HAP-1 (cell line): ENCODE results near the gene MYO1F.
"Not testable (repeated sequence)": the region's sequence is repeated elsewhere in the genome, so short reads cannot be mapped to it uniquely, and the experiment has no call there.

Source experiments
- DNase-seq, 2 experiments: peaks; one replicate each; pipeline ENCODE4 v3.0.0-alpha.2; 2016 to 2020; ENCODE audit warnings: low spot score in 2 of 2
- H3K27me3 ChIP-seq: fragments of 250-450 bp; sonication (Bioruptor Pico); 2 replicates; pipeline ENCODE4 v1.5.1; 2020; ENCODE audit warnings: low read depth, mild to moderate bottlenecking, moderate library complexity
- H3K36me3 ChIP-seq: fragments of 250-450 bp; sonication (Bioruptor Pico); replicated peaks from 2 replicates; pipeline ENCODE4 v1.5.1; 2020; ENCODE audit warnings: mild to moderate bottlenecking
- H3K4me1 ChIP-seq: fragments of 250-450 bp; sonication (Bioruptor Pico); 2 replicates; pipeline ENCODE4 v1.5.1; 2020; ENCODE audit warnings: mild to moderate bottlenecking
- H3K4me3 ChIP-seq: fragments of 250-450 bp; sonication (Bioruptor Pico); 2 replicates; pipeline ENCODE4 v1.5.1; 2020; ENCODE audit warnings: mild to moderate bottlenecking, moderate library complexity
- H3K9me3 ChIP-seq: fragments of 250-450 bp; sonication (Bioruptor Pico); 2 replicates; pipeline ENCODE4 v1.5.1; 2020; ENCODE audit warnings: mild to moderate bottlenecking, moderate library complexity
- in situ Hi-C: fragments of 300-500 bp; cut with MboI; formaldehyde crosslinking; loops from 3 replicates; pipeline ENCODE4 v1.14.3; 2020; ENCODE audit warnings: low sequenced_read_pairs, inconsistent platforms, mixed read lengths

Gene MYO1F

GRCh38 chr19:8585894-8586750 is 8.9 kb upstream of the MYO1F start:
- peak in 1 of 2 experiments; percentile 86 for DNase-seq
- no peaks in the 10 kb centered on the region for H3K36me3 ChIP-seq
- H3K27me3 ChIP-seq, result peaks cover 8% of the 10 kb centered on the region; the same call in 1 of the 2 replicates
- no peak overlapping the region for H3K4me3 ChIP-seq
- H3K4me1 ChIP-seq, result peaks cover 3% of the 10 kb centered on the region; the same call in 1 of the 2 replicates
- in situ Hi-C loops, result no loop called here
- 0 out of 2 replicates have a peak, but pooled peaks cover 1% of the 10 kb centered on the region for H3K9me3 ChIP-seq

- Histone ChIP-seq H3K4me3 (no peak overlapping the region), H3K36me3 (no peaks in the 10 kb centered on the region), H3K4me1 (peaks cover 3% of the 10 kb centered on the region; the same call in 1 of the 2 replicates), H3K27me3 (peaks cover 8% of the 10 kb centered on the region; the same call in 1 of the 2 replicates), H3K9me3 (0 out of 2 replicates have a peak, but pooled peaks cover 2% of the 10 kb centered on the region)
- in situ Hi-C loops, result no loop called here
- no peak for DNase-seq
Measured at GRCh38 chr19:8584965-8585893, 8.0 kb upstream of the MYO1F start.

- DNase-seq, result peak; percentile 63 to 92
- Histone ChIP-seq H3K36me3 (no peaks in the 10 kb centered on the region), H3K4me3 (no peak overlapping the region), H3K4me1 (peaks cover 3% of the 10 kb centered on the region; the same call in 1 of the 2 replicates), H3K9me3 (0 out of 2 replicates have a peak, but pooled peaks cover 2% of the 10 kb centered on the region), H3K27me3 (peaks cover 20% of the 10 kb centered on the region)
- in situ Hi-C loops, result no loop called here
Measured at GRCh38 chr19:8580710-8581281, 3.6 kb upstream of the MYO1F start.

GRCh38 chr19:8578642-8579265 is 1.5 kb upstream of the MYO1F start:
- Histone ChIP-seq H3K9me3 (0 out of 2 replicates have a peak, but pooled peaks cover 2% of the 10 kb centered on the region), H3K36me3 (no peaks in the 10 kb centered on the region), H3K4me1 (peaks cover 3% of the 10 kb centered on the region; the same call in 1 of the 2 replicates), H3K4me3 (no peak overlapping the region), H3K27me3 (peaks cover 20% of the 10 kb centered on the region)
- peak; percentile 26 to 87 for DNase-seq
- in situ Hi-C loops, result no loop called here

- Histone ChIP-seq H3K27me3 (peaks cover 20% of the 10 kb centered on the region), H3K36me3 (no peaks in the 10 kb centered on the region), H3K9me3 (0 out of 2 replicates have a peak, but pooled peaks cover 2% of the 10 kb centered on the region), H3K4me1 (peaks cover 3% of the 10 kb centered on the region; the same call in 1 of the 2 replicates), H3K4me3 (no peak overlapping the region)
- DNase-seq, result no peak
- in situ Hi-C loops, result no loop called here
Measured at GRCh38 chr19:8577741-8578140, 499 bp upstream of the MYO1F start.

GRCh38 chr19:8576273-8576993 is 809 bp downstream of the MYO1F start:
- 0 out of 2 replicates have a peak, but pooled peaks cover 2% of the 10 kb centered on the region for H3K9me3 ChIP-seq
- H3K36me3 ChIP-seq, result no peaks in the 10 kb centered on the region
- in situ Hi-C loops, result no loop called here
- H3K4me1 ChIP-seq, result no peaks in the 10 kb centered on the region
- H3K4me3 ChIP-seq, result no peak overlapping the region
- no peak for DNase-seq
- H3K27me3 ChIP-seq, result peaks cover 20% of the 10 kb centered on the region

GRCh38 chr19:8575467-8575997 is 1.7 kb downstream of the MYO1F start:
- no peak overlapping the region for H3K4me3 ChIP-seq
- no peaks in the 10 kb centered on the region for H3K9me3 ChIP-seq
- H3K36me3 ChIP-seq, result no peaks in the 10 kb centered on the region
- H3K4me1 ChIP-seq, result no peaks in the 10 kb centered on the region
- H3K27me3 ChIP-seq, result peaks cover 20% of the 10 kb centered on the region
- DNase-seq, result no peak
- in situ Hi-C loops, result no loop called here

- H3K4me3 ChIP-seq, in situ Hi-C loops, DNase-seq, H3K4me1 ChIP-seq, H3K9me3 ChIP-seq, H3K36me3 ChIP-seq: not testable (repeated sequence)
- peaks cover 20% of the 10 kb centered on the region for H3K27me3 ChIP-seq
Measured at GRCh38 chr19:8574619-8574922, 2.7 kb downstream of the MYO1F start.

- in situ Hi-C loops, result no loop called here
- H3K27me3 ChIP-seq, result peaks cover 12% of the 10 kb centered on the region
- H3K4me3 ChIP-seq, result no peak overlapping the region
- no peak for DNase-seq
- no peaks in the 10 kb centered on the region for H3K4me1 ChIP-seq
- no peaks in the 10 kb centered on the region for H3K9me3 ChIP-seq
- no peaks in the 10 kb centered on the region for H3K36me3 ChIP-seq
Measured at GRCh38 chr19:8573316-8573715, 3.9 kb downstream of the MYO1F start.

- Histone ChIP-seq H3K9me3 (no peaks in the 10 kb centered on the region), H3K27me3 (peaks cover 2% of the 10 kb centered on the region), H3K4me3 (no peak overlapping the region), H3K36me3 (no peaks in the 10 kb centered on the region), H3K4me1 (no peaks in the 10 kb centered on the region)
- DNase-seq, result no peak
- in situ Hi-C loops, result no loop called here
Measured at GRCh38 chr19:8571006-8571411, 6.2 kb downstream of the MYO1F start.

- no peak for DNase-seq
- Histone ChIP-seq H3K27me3 (no peaks in the 10 kb centered on the region), H3K4me3 (no peak overlapping the region), H3K9me3 (no peaks in the 10 kb centered on the region), H3K36me3 (no peaks in the 10 kb centered on the region), H3K4me1 (no peaks in the 10 kb centered on the region)
- in situ Hi-C loops, result no loop called here
Measured at GRCh38 chr19:8569066-8569771, 8.0 kb downstream of the MYO1F start.

- in situ Hi-C loops, result no loop called here
- no peak for DNase-seq
- Histone ChIP-seq H3K4me3 (no peak overlapping the region), H3K9me3 (no peaks in the 10 kb centered on the region), H3K4me1 (no peaks in the 10 kb centered on the region), H3K36me3 (no peaks in the 10 kb centered on the region), H3K27me3 (no peaks in the 10 kb centered on the region)
Measured at GRCh38 chr19:8567522-8568172, 9.6 kb downstream of the MYO1F start.
